ENCODE results near the gene SMAD6. TPM values are rescaled to one million over a fixed set of nuclear protein-coding genes. Genes with fewer than 3 reads are reported as not detected.
"Not testable (repeated sequence)": the region's sequence is repeated elsewhere in the genome, so short reads cannot be mapped to it uniquely, and the experiment has no call there.

Gene SMAD6
- total RNA-seq, 4 donors from 2014 or later: 9.4 to 18.9 (median 14.3) TPM

DNA sequence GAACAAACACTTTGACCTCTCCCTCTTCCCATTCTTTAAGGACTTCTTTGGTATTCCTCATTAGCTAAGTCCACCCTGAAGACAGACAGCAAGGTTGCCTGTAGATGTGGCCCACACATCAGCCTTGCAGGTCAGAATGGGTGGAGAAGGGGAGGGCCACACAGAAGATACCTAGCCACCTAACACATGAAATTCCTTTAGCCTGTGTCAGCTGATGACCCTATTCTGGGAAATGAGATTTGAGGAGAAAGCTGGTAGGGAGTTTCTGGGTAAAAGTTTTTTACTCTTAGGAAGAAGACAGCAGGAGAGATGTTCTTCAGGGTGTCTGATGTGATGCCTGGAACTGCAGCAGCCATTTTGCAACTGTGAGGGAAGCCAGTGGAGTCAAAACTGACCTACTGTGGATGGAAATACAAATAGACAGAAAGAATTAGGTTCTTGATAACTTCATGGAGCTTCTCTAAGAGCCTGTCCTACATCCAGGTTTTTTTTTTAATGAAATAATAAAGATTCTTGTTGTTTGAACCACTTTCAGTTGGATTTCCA lies 17.8 kb upstream of the SMAD6 start:
- H3K4me1 ChIP-seq: peaks cover 0 to 3% (median 0%) of the 10 kb centered on the region in 4 donors
- H3K27me3 ChIP-seq: no peaks in the 10 kb centered on the region
- TF ChIP-seq, protein P1, sequence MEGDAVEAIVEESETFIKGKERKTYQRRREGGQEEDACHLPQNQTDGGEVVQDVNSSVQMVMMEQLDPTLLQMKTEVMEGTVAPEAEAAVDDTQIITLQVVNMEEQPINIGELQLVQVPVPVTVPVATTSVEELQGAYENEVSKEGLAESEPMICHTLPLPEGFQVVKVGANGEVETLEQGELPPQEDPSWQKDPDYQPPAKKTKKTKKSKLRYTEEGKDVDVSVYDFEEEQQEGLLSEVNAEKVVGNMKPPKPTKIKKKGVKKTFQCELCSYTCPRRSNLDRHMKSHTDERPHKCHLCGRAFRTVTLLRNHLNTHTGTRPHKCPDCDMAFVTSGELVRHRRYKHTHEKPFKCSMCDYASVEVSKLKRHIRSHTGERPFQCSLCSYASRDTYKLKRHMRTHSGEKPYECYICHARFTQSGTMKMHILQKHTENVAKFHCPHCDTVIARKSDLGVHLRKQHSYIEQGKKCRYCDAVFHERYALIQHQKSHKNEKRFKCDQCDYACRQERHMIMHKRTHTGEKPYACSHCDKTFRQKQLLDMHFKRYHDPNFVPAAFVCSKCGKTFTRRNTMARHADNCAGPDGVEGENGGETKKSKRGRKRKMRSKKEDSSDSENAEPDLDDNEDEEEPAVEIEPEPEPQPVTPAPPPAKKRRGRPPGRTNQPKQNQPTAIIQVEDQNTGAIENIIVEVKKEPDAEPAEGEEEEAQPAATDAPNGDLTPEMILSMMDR (IDR thresholded peaks at IDR 0.05): no peak
- TF ChIP-seq POLR2A (IDR thresholded peaks at IDR 0.05; ENCODE audit: low read depth) (no peak), EP300 (IDR thresholded peaks at IDR 0.05) (no peak), POLR2AphosphoS5 (IDR thresholded peaks at IDR 0.05) (no peak)
- no peak overlapping the region for H3K27ac ChIP-seq (replicated peaks in 1 of 4)
- H3K4me3 ChIP-seq: no peak overlapping the region
- H3K9me3 ChIP-seq: peaks cover 0 to 9% (median 5%) of the 10 kb centered on the region in 4 donors
- intact Hi-C loops (cut with DNase I): no loop called here
- no peak for DNase-seq (ENCODE audit: extremely low spot score)
- no peaks in the 10 kb centered on the region for H3K36me3 ChIP-seq

DNA sequence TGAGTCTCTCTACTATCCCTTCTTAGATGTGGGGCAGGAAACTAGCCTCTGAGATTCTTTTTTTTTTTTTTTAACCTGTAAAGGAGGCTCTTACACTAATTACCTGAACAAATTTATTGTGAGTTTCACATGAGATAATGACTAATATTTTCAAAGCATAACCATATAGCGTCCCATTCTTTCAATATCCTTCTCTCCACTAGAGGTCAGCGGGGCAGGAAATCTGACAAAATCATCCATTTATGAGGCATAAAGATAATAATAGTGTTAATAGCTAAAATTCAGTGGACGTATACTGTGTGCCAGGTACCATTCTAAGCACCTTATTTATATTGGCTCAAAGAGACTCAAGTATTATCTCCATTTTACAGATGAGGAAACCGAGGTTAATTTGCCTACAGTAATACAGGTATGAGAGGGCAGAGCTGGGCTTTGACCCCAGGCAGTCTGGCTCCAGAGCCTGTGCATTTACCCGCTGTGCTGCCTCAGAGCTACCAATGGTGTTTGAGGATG lies 16.3 kb upstream of the SMAD6 start:
- Histone ChIP-seq H3K9me3 (peaks cover 0 to 9% (median 5%) of the 10 kb centered on the region in 4 donors), H3K4me1 (no peaks in the 10 kb centered on the region), H3K4me3 (no peak overlapping the region), H3K27me3 (no peaks in the 10 kb centered on the region), H3K27ac (replicated peaks in 1 of 4) (no peak overlapping the region), H3K36me3 (no peaks in the 10 kb centered on the region)
- DNase-seq (ENCODE audit: extremely low spot score): no peak
- intact Hi-C loops (cut with DNase I): no loop called here
- 86% methylated on average over 4 of the region's 5 CpGs for WGBS
- TF ChIP-seq, protein P1 (IDR thresholded peaks at IDR 0.05): no peak
- TF ChIP-seq POLR2AphosphoS5 (IDR thresholded peaks at IDR 0.05) (no peak), POLR2A (IDR thresholded peaks at IDR 0.05; ENCODE audit: low read depth) (no peak), EP300 (IDR thresholded peaks at IDR 0.05) (no peak)

DNA sequence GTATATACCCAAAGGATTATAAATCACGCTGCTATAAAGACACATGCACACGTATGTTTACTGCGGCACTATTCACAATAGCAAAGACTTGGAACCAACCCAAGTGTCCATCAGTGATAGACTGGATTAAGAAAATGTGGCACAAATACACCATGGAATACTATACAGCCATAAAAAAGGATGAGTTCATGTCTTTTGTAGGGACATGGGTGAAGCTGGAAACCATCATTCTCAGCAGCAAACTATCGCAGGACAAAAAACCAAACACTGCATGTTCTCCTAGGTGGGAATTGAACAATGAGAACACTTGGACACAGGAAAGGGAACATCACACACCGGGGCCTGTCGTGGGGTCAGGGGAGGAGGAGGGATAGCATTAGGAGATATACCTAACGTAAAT lies 11.1 kb upstream of the SMAD6 start:
- intact Hi-C loops (cut with DNase I); H3K4me3 ChIP-seq; H3K27me3 ChIP-seq; H3K9me3 ChIP-seq; H3K36me3 ChIP-seq; DNase-seq (ENCODE audit: extremely low spot score); H3K27ac ChIP-seq (replicated peaks in 1 of 4): not testable (repeated sequence)
- 65% methylated on average over 7 of the region's 7 CpGs for WGBS
- peaks cover 0 to 12% (median 10%) of the 10 kb centered on the region in 4 donors for H3K4me1 ChIP-seq

DNA sequence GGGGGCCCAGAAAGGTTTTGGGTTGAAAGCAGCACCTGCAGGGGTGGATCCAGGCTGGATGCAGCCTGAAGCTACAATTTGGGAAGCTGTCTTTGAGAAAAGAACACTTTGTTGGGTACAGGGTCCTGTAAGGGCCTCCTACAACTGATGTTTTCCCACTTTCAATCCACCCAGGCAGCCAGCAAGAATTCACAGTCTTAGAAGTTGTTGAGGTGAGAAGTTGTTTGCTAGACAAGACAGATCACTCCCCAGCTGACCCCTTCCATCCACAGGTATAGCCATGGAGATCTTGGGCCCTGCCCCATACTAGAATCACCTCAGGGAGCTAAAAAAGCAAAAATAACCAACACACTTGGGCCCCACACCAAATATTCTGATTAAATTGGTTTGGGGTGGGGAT lies 10.3 kb upstream of the SMAD6 start:
- Histone ChIP-seq H3K36me3 (no peaks in the 10 kb centered on the region), H3K9me3 (no peaks in the 10 kb centered on the region), H3K27ac (replicated peaks in 1 of 4) (peak overlapping the region in 1 of 4 donors; percentile 46), H3K4me1 (peaks cover 0 to 12% (median 10%) of the 10 kb centered on the region in 4 donors), H3K4me3 (no peak overlapping the region), H3K27me3 (no peaks in the 10 kb centered on the region)
- DNase-seq (ENCODE audit: extremely low spot score): no peak
- no peak for TF ChIP-seq POLR2AphosphoS5 (IDR thresholded peaks at IDR 0.05)
- TF ChIP-seq POLR2A (IDR thresholded peaks at IDR 0.05; ENCODE audit: low read depth): no peak
- no peak for TF ChIP-seq EP300 (IDR thresholded peaks at IDR 0.05)
- TF ChIP-seq, protein P1 (IDR thresholded peaks at IDR 0.05): no peak
- intact Hi-C loops (cut with DNase I): no loop called here

DNA sequence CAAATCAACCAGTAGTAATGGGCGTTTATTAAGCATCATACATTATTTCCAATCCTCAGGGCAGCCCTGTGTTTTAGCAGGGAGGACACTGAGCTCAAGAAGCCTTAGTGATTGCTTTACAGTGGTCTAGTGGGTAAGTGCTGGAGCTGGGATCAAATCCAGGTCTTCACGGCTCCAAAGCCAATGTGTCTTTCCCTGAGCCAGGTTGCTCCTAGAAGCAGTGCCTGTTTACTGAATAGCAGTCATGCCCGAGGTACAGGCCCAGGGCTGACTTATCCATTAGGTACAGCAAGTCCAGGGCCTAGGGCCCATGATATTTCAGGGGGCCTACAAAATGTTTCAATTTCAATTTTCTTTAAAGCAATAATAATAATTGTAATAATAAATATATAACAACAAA lies 9.6 kb upstream of the SMAD6 start:
- H3K36me3 ChIP-seq: no peaks in the 10 kb centered on the region
- intact Hi-C loops (cut with DNase I): no loop called here
- peaks cover 0 to 12% (median 10%) of the 10 kb centered on the region in 4 donors for H3K4me1 ChIP-seq
- no peak for TF ChIP-seq POLR2AphosphoS5 (IDR thresholded peaks at IDR 0.05)
- H3K9me3 ChIP-seq: no peaks in the 10 kb centered on the region
- WGBS: 66% methylated on average over 3 of the region's 3 CpGs
- no peaks in the 10 kb centered on the region for H3K27me3 ChIP-seq
- DNase-seq (ENCODE audit: extremely low spot score): no peak
- H3K27ac ChIP-seq (replicated peaks in 1 of 4): peak overlapping the region; percentile 23 to 46 (median 38)
- H3K4me3 ChIP-seq: no peak overlapping the region
